ENCODE measurements around the gene SLC1A4. TPM values are rescaled to one million over a fixed set of nuclear protein-coding genes. Genes with fewer than 3 reads are reported as not detected.
"Not testable (repeated sequence)": the region's sequence is repeated elsewhere in the genome, so short reads cannot be mapped to it uniquely, and the experiment has no call there.

Gene SLC1A4
- total RNA-seq, 4 donors from 2014 or later = 5.9 to 18.7 (median 9.1) TPM

- Histone ChIP-seq H3K9me3 (no peaks in the 10 kb centered on the region), H3K27me3 (no peaks in the 10 kb centered on the region), H3K36me3 (no peaks in the 10 kb centered on the region), H3K27ac (no peak overlapping the region), H3K4me1 (no peaks in the 10 kb centered on the region), H3K4me3 (no peak overlapping the region)
- WGBS, 2 donors (ENCODE audit: low coverage in 1 of 2) = 88 to 96% methylated on average over 3 to 8 of the region's 8 CpGs
- intact Hi-C loops (cut with DNase I; ENCODE audit: low total_unique reads) (no loop called here), in situ Hi-C loops (cut with MboI; ENCODE audit: low pct_ligation_motif_present in 1 of 4, low pct_unique_long_range_greater_than_20kb in 1 of 4, low sequenced_read_pairs in 3 of 4) (no loop called here)
- DNase-seq = no peak
- TF ChIP-seq CTCF (IDR thresholded peaks at IDR 0.05) = no peak
- no peak for TF ChIP-seq POLR2AphosphoS5 (IDR thresholded peaks at IDR 0.05)
- TF ChIP-seq POLR2A (IDR thresholded peaks at IDR 0.05) = no peak
- TF ChIP-seq EP300 (IDR thresholded peaks at IDR 0.05; ENCODE audit: low read depth) = no peak
Measured at GRCh38 chr2:65019675-65020195, 30.5 kb downstream of the SLC1A4 start.

DNA sequence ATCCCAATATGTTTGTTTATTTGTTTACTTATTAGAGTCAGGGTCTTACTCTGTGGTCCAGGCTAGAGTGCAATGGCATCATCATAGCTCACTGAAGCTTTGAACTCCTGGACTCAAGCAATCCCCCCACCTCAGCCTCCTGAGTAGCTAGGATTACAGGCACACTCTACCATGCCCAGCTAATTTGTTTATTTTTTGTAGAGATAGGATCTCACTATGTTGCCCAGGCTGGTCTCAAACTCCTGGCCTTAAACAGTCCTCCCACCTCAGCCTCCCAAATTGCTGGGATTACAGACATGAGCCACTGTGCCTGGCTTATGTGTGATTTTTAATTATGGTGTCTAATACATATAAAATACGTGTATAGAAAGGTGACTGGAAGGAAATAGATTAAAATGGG lies 31.1 kb downstream of the SLC1A4 start:
- H3K4me3 ChIP-seq; DNase-seq; in situ Hi-C loops (cut with MboI; ENCODE audit: low pct_ligation_motif_present in 1 of 4, low pct_unique_long_range_greater_than_20kb in 1 of 4, low sequenced_read_pairs in 3 of 4); H3K27me3 ChIP-seq; H3K36me3 ChIP-seq; H3K27ac ChIP-seq; intact Hi-C loops (cut with DNase I; ENCODE audit: low total_unique reads); H3K4me1 ChIP-seq; H3K9me3 ChIP-seq: not testable (repeated sequence)
- 92 to 96% methylated on average over 1 of the region's 1 CpG for WGBS, 2 donors (ENCODE audit: low coverage in 1 of 2)

- no peak overlapping the region for H3K4me3 ChIP-seq
- 94% methylated on average over 11 of the region's 11 CpGs; no CpG with 5 or more reads in 1 of the 2 donors for WGBS, 2 donors (ENCODE audit: low coverage in 1 of 2)
- H3K4me1 ChIP-seq = peaks cover 0 to 11% (median 5%) of the 10 kb centered on the region in 4 donors
- no peaks in the 10 kb centered on the region for H3K36me3 ChIP-seq
- H3K27ac ChIP-seq = no peak overlapping the region
- in situ Hi-C loops (cut with MboI; ENCODE audit: low pct_ligation_motif_present in 1 of 4, low pct_unique_long_range_greater_than_20kb in 1 of 4, low sequenced_read_pairs in 3 of 4) = no loop called here
- no peak for TF ChIP-seq EP300 (IDR thresholded peaks at IDR 0.05; ENCODE audit: low read depth)
- no peak for TF ChIP-seq POLR2A (IDR thresholded peaks at IDR 0.05)
- TF ChIP-seq CTCF (IDR thresholded peaks at IDR 0.05) = no peak
- TF ChIP-seq POLR2AphosphoS5 (IDR thresholded peaks at IDR 0.05) = no peak
- H3K27me3 ChIP-seq = no peaks in the 10 kb centered on the region
- intact Hi-C loops (cut with DNase I; ENCODE audit: low total_unique reads) = no loop called here
- H3K9me3 ChIP-seq = no peaks in the 10 kb centered on the region
- DNase-seq = no peak
Measured at GRCh38 chr2:65020943-65021528, 31.8 kb downstream of the SLC1A4 start.

DNA sequence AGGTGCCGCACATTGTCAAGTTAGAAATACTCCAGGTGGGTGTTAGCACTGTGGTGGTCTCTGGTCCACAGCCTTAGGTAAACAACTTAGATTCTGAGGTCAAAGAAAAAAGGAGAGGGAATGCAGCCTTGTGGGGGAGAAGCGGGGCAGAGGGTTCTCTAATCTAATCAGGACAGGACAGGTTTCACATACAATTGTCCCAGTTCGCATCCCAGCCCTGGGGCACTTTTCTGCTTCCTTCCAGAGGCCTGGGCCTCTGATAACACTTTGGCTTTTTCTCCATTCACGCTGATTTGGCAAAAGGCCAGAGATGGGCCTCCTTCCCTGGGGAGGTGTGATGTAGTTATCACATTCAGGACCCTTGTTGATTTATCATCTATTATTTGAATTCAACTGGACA lies 32.5 kb downstream of the SLC1A4 start:
- H3K36me3 ChIP-seq = no peaks in the 10 kb centered on the region
- H3K4me1 ChIP-seq = peaks cover 0 to 14% (median 9%) of the 10 kb centered on the region in 4 donors
- intact Hi-C loops (cut with DNase I; ENCODE audit: low total_unique reads) = no loop called here
- no peaks in the 10 kb centered on the region for H3K9me3 ChIP-seq
- no peaks in the 10 kb centered on the region for H3K27me3 ChIP-seq
- H3K27ac ChIP-seq = no peak overlapping the region
- no peak for DNase-seq
- in situ Hi-C loops (cut with MboI; ENCODE audit: low pct_ligation_motif_present in 1 of 4, low pct_unique_long_range_greater_than_20kb in 1 of 4, low sequenced_read_pairs in 3 of 4) = no loop called here
- no peak overlapping the region for H3K4me3 ChIP-seq
- WGBS, 2 donors (ENCODE audit: low coverage in 1 of 2) = 78 to 100% methylated on average over 1 to 4 of the region's 4 CpGs
- TF ChIP-seq POLR2A (IDR thresholded peaks at IDR 0.05) (no peak), POLR2AphosphoS5 (IDR thresholded peaks at IDR 0.05) (no peak), CTCF (IDR thresholded peaks at IDR 0.05) (no peak), EP300 (IDR thresholded peaks at IDR 0.05; ENCODE audit: low read depth) (no peak)

- intact Hi-C loops (cut with DNase I; ENCODE audit: low total_unique reads) (no loop called here), in situ Hi-C loops (cut with MboI; ENCODE audit: low pct_ligation_motif_present in 1 of 4, low pct_unique_long_range_greater_than_20kb in 1 of 4, low sequenced_read_pairs in 3 of 4) (no loop called here)
- Histone ChIP-seq H3K4me3 (no peak overlapping the region), H3K27ac (no peak overlapping the region), H3K9me3 (no peaks in the 10 kb centered on the region), H3K36me3 (no peaks in the 10 kb centered on the region), H3K27me3 (no peaks in the 10 kb centered on the region), H3K4me1 (peaks cover 0 to 14% (median 10%) of the 10 kb centered on the region in 4 donors)
- no peak for DNase-seq
- 81 to 92% methylated on average over 4 to 6 of the region's 6 CpGs for WGBS, 2 donors (ENCODE audit: low coverage in 1 of 2)
- TF ChIP-seq POLR2A (IDR thresholded peaks at IDR 0.05) = no peak
- TF ChIP-seq EP300 (IDR thresholded peaks at IDR 0.05; ENCODE audit: low read depth) = no peak
- TF ChIP-seq POLR2AphosphoS5 (IDR thresholded peaks at IDR 0.05) = no peak
- no peak for TF ChIP-seq CTCF (IDR thresholded peaks at IDR 0.05)
Measured at GRCh38 chr2:65022189-65022588, 33.0 kb downstream of the SLC1A4 start.

Measured in transverse colon (tissue), 4 donors.